A549 treated with CpdA at 1 μM for 4 hours (cell line): Measurements from ENCODE around the gene ATP2B2. TPM values are rescaled to one million over a fixed set of nuclear protein-coding genes. Genes with fewer than 3 reads are reported as not detected.

Source experiments
- total RNA-seq: library from RNA; stranded (reverse); fragments of 200-300 nt; extraction: Qiagen RNA extraction; gene quantifications from 5 replicates; pipeline ENCODE4 v1.2.3, GENCODE V29; 2022; ENCODE audit warnings: low read depth

The ATP2B2 gene
- 0.07 to 0.22 TPM (median 0.14 TPM) in 4 of 5 replicates, not detected in the other for total RNA-seq

GRCh38 chr3:10505050-10505790, at the start of gene ATP2B2:
ATP2B2 (minus strand) TSS chr3:10505586; CDS start chr3:10449543, 56,043 bp downstream.

DNA sequence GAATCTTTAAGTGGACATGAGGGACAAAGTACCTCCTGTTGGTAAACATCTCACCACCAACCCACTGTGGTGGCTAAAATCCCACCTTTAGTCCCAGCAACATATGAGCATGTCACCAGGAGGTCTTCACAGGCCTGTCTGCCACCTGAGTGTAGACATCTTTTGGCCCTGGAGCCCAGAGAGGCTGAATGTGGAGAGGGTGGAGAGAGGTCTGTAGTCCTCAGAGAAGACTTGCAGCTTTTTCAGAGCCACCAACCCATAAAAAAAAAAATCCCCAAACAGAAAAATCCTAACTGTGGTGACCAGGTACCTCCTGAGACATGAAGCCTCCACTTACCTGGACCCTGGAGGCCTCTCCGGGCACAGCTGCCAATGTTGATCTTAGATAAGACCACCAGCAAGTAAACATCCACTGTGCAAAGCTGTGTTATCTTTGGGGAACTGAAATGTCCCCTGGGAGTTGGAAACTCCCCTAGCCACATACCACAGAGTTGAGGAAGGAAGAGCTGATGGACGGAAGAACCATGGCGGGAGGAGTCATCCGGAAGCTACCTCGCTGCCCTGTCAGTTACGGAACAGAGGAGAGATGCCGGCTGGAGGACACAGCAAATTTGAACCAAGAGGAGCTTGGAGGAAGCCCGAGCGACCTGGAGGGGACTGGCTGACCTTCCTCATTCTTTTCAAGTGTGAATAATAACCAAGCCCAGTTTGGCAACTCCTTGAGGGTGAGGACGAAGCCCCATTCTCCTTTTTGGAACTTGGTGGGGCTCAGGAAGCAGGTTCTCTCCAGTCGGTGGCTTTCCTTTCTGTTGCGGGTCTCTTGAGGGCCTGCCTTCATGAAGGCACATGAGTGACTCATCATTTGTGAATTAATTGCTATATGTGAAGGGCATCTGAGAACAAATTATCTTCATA, 212.6 kb downstream of the ATP2B2 start, which contains the start of gene GHRL:
TSS of gene GHRL (minus strand) at position 443 of the 915 bp plus-strand sequence. CDS start 2,767 bp downstream, outside the sequence.

Other genes starting within 250 kb of the ATP2B2 start
- gene GHRL, start 212.6 kb downstream of the ATP2B2 start, total RNA-seq, result not detected in 5 replicates
- gene SEC13, start 184.5 kb downstream of the ATP2B2 start, total RNA-seq, result 184 to 212 TPM (median 210 TPM) in 5 replicates